PC-3 (cell line): Measurements from ENCODE around the gene GRIK5. TPM values are rescaled to one million over a fixed set of nuclear protein-coding genes. Genes with fewer than 3 reads are reported as not detected.

Experiments used
- ATAC-seq: fragments of 200-7000 bp; cut with Tn5 transposase; 2 replicates; pipeline ENCODE4 v1.9.1; 2020; ENCODE audit warnings: mild to moderate bottlenecking, moderate library complexity
- BruUV-seq: library from RNA; stranded (reverse); fragments of 400-500 nt; replicated peaks from 2 replicates; lab custom pipeline; 2021; lab: Mats Ljungman, UMichigan
- CTCF ChIA-PET: fragments of 300-600 bp; sonication (Branson Sonifier 250); formaldehyde crosslinking; loops from one replicate; lab custom pipeline; 2022; ENCODE audit warnings: antibody characterized with exemption; lab: Charles Lee
- POLR2A ChIA-PET: fragments of 300-600 bp; sonication (Branson Sonifier 250); formaldehyde crosslinking; loops from one replicate; lab custom pipeline; 2022; ENCODE audit warnings: antibody characterized with exemption; ENCODE audit not compliant: unreplicated experiment; lab: Charles Lee
- DNase-seq: peaks from one replicate; pipeline ENCODE4 v3.0.0-alpha.2; 2015
- H2AFZ ChIP-seq: fragments of 300-600 bp; sonication (generic); 2 replicates; pipeline ENCODE4 v1.6.0; 2016; ENCODE audit warnings: antibody characterized with exemption, low read length
- H3F3A ChIP-seq: fragments of 300-600 bp; sonication (generic); one replicate; pipeline ENCODE4 v1.6.0; 2017; ENCODE audit warnings: antibody characterized with exemption, low read length, control low read depth, mild to moderate bottlenecking; ENCODE audit not compliant: unreplicated experiment
- H3K27ac ChIP-seq: fragments of 300-600 bp; sonication (generic); 2 replicates; pipeline ENCODE4 v1.5.1; 2016; ENCODE audit warnings: mild to moderate bottlenecking, low read length
- H3K27me3 ChIP-seq: fragments of 300-600 bp; sonication (generic); 2 replicates; pipeline ENCODE4 v1.6.1; 2016; ENCODE audit warnings: low read length, mixed read lengths
- H3K36me3 ChIP-seq: fragments of 300-600 bp; sonication (generic); 2 replicates; pipeline ENCODE4 v1.6.1; 2016; ENCODE audit warnings: low read depth, mixed run types, low read length, mixed read lengths
- H3K4me1 ChIP-seq: fragments of 300-600 bp; sonication (generic); 2 replicates; pipeline ENCODE4 v1.5.1; 2016; ENCODE audit warnings: low read length; ENCODE audit not compliant: insufficient read depth
- H3K4me2 ChIP-seq: fragments of 300-600 bp; sonication (generic); 2 replicates; pipeline ENCODE4 v1.6.0; 2016; ENCODE audit warnings: low read length
- H3K4me3 ChIP-seq: fragments of 300-600 bp; sonication (generic); 2 replicates; pipeline ENCODE4 v1.5.1; 2016; ENCODE audit warnings: mild to moderate bottlenecking, low read length, mixed read lengths
- H3K79me2 ChIP-seq: fragments of 300-600 bp; sonication (generic); 2 replicates; pipeline ENCODE4 v1.6.1; 2017; ENCODE audit warnings: low read length, mixed read lengths
- H3K9ac ChIP-seq: fragments of 300-600 bp; sonication (generic); 2 replicates; pipeline ENCODE4 v1.6.0; 2016; ENCODE audit warnings: mild to moderate bottlenecking, low read length
- H3K9me2 ChIP-seq: fragments of 300-600 bp; sonication (generic); replicated peaks from 2 replicates; pipeline ENCODE4 v1.6.1; 2016; ENCODE audit warnings: mixed run types, low read length, mixed read lengths
- H3K9me3 ChIP-seq: fragments of 300-600 bp; sonication (generic); 2 replicates; pipeline ENCODE4 v1.6.1; 2016; ENCODE audit warnings: low read length, mixed read lengths
- H4K20me1 ChIP-seq: fragments of 300-600 bp; sonication (generic); 2 replicates; pipeline ENCODE4 v1.6.1; 2016; ENCODE audit warnings: low read length, mixed read lengths
- CTCF ChIP-seq: fragments of 300-600 bp; sonication (generic); conservative IDR thresholded peaks from 2 replicates; pipeline ENCODE4 v1.5.1; 2017; ENCODE audit warnings: antibody characterized with exemption, low read depth, mild to moderate bottlenecking, low read length
- EZH2 ChIP-seq: fragments of 300-600 bp; sonication (generic); IDR thresholded peaks from one replicate; pipeline ENCODE4 v1.6.1; 2017; ENCODE audit warnings: antibody characterized with exemption, mild to moderate bottlenecking, low read length; ENCODE audit not compliant: unreplicated experiment
- EZH2phosphoT487 ChIP-seq: fragments of 300-600 bp; sonication (generic); IDR thresholded peaks from 2 replicates; pipeline ENCODE4 v1.6.1; 2018; ENCODE audit warnings: mild to moderate bottlenecking, antibody characterized with exemption, low read length, borderline replicate concordance
- intact Hi-C: fragments of 100-400 bp; cut with micrococcal nuclease; formaldehyde crosslinking; loops from 2 replicates; pipeline ENCODE4 v1.9.0; 2023
- total RNA-seq: library from RNA; depleted of rRNA; stranded (reverse); fragments of >200 nt; gene quantifications from 2 replicates; pipeline ENCODE4 v1.2.3, GENCODE V29; 2014

The GRIK5 gene
- total RNA-seq, 1 experiment from 2014 or later, result not detected

GRCh38 chr19:42076380-42076944 is 6.5 kb upstream of the GRIK5 start:
- CTCF ChIA-PET, result interaction anchor here (0.6 kb wide), 1 partner anchor 41 kb away, joined by 3 read pairs; no protein-coding TSS in a partner anchor
- Histone ChIP-seq H3K4me3 (peak overlapping the region; percentile 75), H3K9ac (peak overlapping the region; percentile 88), H3K79me2 (peaks cover 49% of the 10 kb centered on the region), H3K36me3 (peaks cover 15% of the 10 kb centered on the region; the same call in 1 of the 2 replicates), H3K27ac (peak overlapping the region; percentile 29; the same call in 1 of the 2 replicates), H2AFZ (no peak overlapping the region), H3F3A (no peaks in the 10 kb centered on the region), H3K27me3 (no peaks in the 10 kb centered on the region), H3K9me2 (no peaks in the 10 kb centered on the region), H3K4me2 (peak overlapping the region; percentile 81), H4K20me1 (peaks cover 26% of the 10 kb centered on the region; the same call in 1 of the 2 replicates), H3K4me1 (peaks cover 24% of the 10 kb centered on the region), H3K9me3 (no peaks in the 10 kb centered on the region)
- TF ChIP-seq EZH2phosphoT487 (no peak), CTCF (no peak), EZH2 (no peak)
- no peak; the same call in 1 of the 2 replicates for ATAC-seq
- POLR2A ChIA-PET, result interaction anchor here (0.6 to 1.0 kb wide), 2 partner anchors 102 to 217 kb away, joined by 3 read pairs; partner anchors contain the start of gene RPS19
- intact Hi-C loops, result no loop called here
- DNase-seq, result peak; percentile 4
- BruUV-seq, result no TSS peak

- Histone ChIP-seq H3K4me1 (peaks cover 24% of the 10 kb centered on the region), H3K9me2 (no peaks in the 10 kb centered on the region), H4K20me1 (peaks cover 26% of the 10 kb centered on the region; the same call in 1 of the 2 replicates), H3K36me3 (peaks cover 10% of the 10 kb centered on the region; the same call in 1 of the 2 replicates), H3K27me3 (no peaks in the 10 kb centered on the region), H3K9ac (peak within 1 kb of the TSS; percentile 96), H3K9me3 (no peaks in the 10 kb centered on the region), H3F3A (no peaks in the 10 kb centered on the region), H3K27ac (peak within 1 kb of the TSS; percentile 72), H2AFZ (peak within 1 kb of the TSS; percentile 79), H3K4me2 (peak within 1 kb of the TSS; percentile 91), H3K4me3 (peak within 1 kb of the TSS; percentile 75), H3K79me2 (peaks cover 45% of the 10 kb centered on the region)
- peak; percentile 98 for DNase-seq
- peak; percentile 97 for ATAC-seq
- no TSS peak for BruUV-seq
- CTCF ChIA-PET, result interaction anchor here (0.5 to 0.6 kb wide), 2 partner anchors 41 to 45 kb away, joined by 3 read pairs; no protein-coding TSS in a partner anchor
- POLR2A ChIA-PET, result interaction anchor here (0.6 to 1.0 kb wide), 2 partner anchors 102 to 216 kb away, joined by 3 read pairs; partner anchors contain the start of gene RPS19
- intact Hi-C loops, result no loop called here
- TF ChIP-seq CTCF (no peak), EZH2phosphoT487 (no peak), EZH2 (no peak)
Observed at GRCh38 chr19:42075616-42076379, 5.8 kb upstream of the GRIK5 start, which contains the start of gene ZNF574. Gene ZNF574, plus strand, starts transcription at chr19:42076166. Its CDS starts 2,441 bp downstream, at chr19:42078607.
